ENCODE results near the gene PADI1.

GRCh38 chr1:17227358-17227915, 22.5 kb downstream of the PADI1 start:
- TF ChIP-seq CTCF (IDR thresholded peaks at IDR 0.05) (no peak), EZH2 (IDR thresholded peaks at IDR 0.05; ENCODE audit: borderline replicate concordance, insufficient read depth, low read depth, low read length, poor library complexity, severe bottlenecking) (no peak)

Measured in B cell (primary cell).